ENCODE measurements around the gene BICRA. TPM values are rescaled to one million over a fixed set of nuclear protein-coding genes. Genes with fewer than 3 reads are reported as not detected.
"Not testable (repeated sequence)": the region's sequence is repeated elsewhere in the genome, so short reads cannot be mapped to it uniquely, and the experiment has no call there.

BICRA gene
- polyA plus RNA-seq, 1 donor (not counting 4 experiments of a cell fraction or from before 2014, with no cell fraction given), result 0.42 TPM

- Histone ChIP-seq H4K20me1 (ENCODE audit: control insufficient read depth, extremely low read depth, insufficient read depth, low read length) (peaks cover 10% of the 10 kb centered on the region), H3K36me3 (ENCODE audit: control insufficient read depth in 2 of 2, extremely low read depth in 1 of 2, insufficient read depth in 2 of 2, low read length in 2 of 2) (peaks cover 0 to 4% of the 10 kb centered on the region in 2 experiments)
Observed at GRCh38 chr19:47663435-47663910, 54.5 kb downstream of the BICRA start.

GRCh38 chr19:47663911-47664771, 55.2 kb downstream of the BICRA start:
- Histone ChIP-seq H3K9me1 (ENCODE audit: control insufficient read depth, extremely low read depth, insufficient read depth, low read length) (peaks cover 4% of the 10 kb centered on the region), H3K27me3 (ENCODE audit: control insufficient read depth, extremely low read depth, insufficient read depth, low read length) (no peaks in the 10 kb centered on the region), H3K27ac (ENCODE audit: control insufficient read depth, insufficient read depth, low read length) (peak overlapping the region; percentile 94), H3K4me3 (ENCODE audit: control insufficient read depth in 2 of 3, extremely low read depth in 1 of 3, insufficient read depth in 2 of 3, low read depth in 1 of 3, low read length in 3 of 3) (peak overlapping the region in 2 of 3 experiments; percentile 43 to 52), H2AFZ (ENCODE audit: control insufficient read depth, low read length) (no peak overlapping the region), H3K79me2 (ENCODE audit: control insufficient read depth, insufficient read depth, low read length) (peaks cover 43% of the 10 kb centered on the region), H3K4me1 (ENCODE audit: control insufficient read depth, extremely low read depth, insufficient read depth, low read length) (peaks cover 52% of the 10 kb centered on the region), H4K20me1 (ENCODE audit: control insufficient read depth, extremely low read depth, insufficient read depth, low read length) (peaks cover 10% of the 10 kb centered on the region), H3K9ac (ENCODE audit: control insufficient read depth, extremely low read depth, insufficient read depth, low read length) (peak overlapping the region; percentile 71), H3K9me3 (ENCODE audit: control insufficient read depth, low read depth, low read length) (no peaks in the 10 kb centered on the region), H3K4me2 (ENCODE audit: control insufficient read depth, extremely low read depth, insufficient read depth, low read depth, low read length) (peak overlapping the region; percentile 85), H3K36me3 (ENCODE audit: control insufficient read depth in 2 of 2, extremely low read depth in 1 of 2, insufficient read depth in 2 of 2, low read length in 2 of 2) (peaks cover 0 to 4% of the 10 kb centered on the region in 2 experiments)
- dilution Hi-C loops (cut with MboI; ENCODE audit: extremely low pct_ligation_motif_present, low sequenced_read_pairs), result no loop called here
- no peak for TF ChIP-seq CTCF (optimal IDR thresholded peaks at IDR 0.05 in 1 of 3, IDR thresholded peaks at IDR 0.05 in 1 of 3, conservative IDR thresholded peaks at IDR 0.05 in 1 of 3; ENCODE audit: extremely low read depth in 1 of 3, insufficient read depth in 2 of 3, low read length in 3 of 3)
- TF ChIP-seq EZH2 (IDR thresholded peaks at IDR 0.05; ENCODE audit: low read length), result no peak
- FAIRE-seq (peak; percentile 85), DNase-seq (ENCODE audit: low read depth, low spot score) (no peak)

More at GRCh38 chr19:47663435-47663910, 54.5 kb downstream of the BICRA start:
- Histone ChIP-seq H3K9me3 (ENCODE audit: control insufficient read depth, low read depth, low read length) (no peaks in the 10 kb centered on the region), H3K9me1 (ENCODE audit: control insufficient read depth, extremely low read depth, insufficient read depth, low read length) (peaks cover 4% of the 10 kb centered on the region), H3K4me3 (ENCODE audit: control insufficient read depth in 2 of 3, extremely low read depth in 1 of 3, insufficient read depth in 2 of 3, low read depth in 1 of 3, low read length in 3 of 3) (peak overlapping the region in 2 of 3 experiments; percentile 43 to 52), H3K27me3 (ENCODE audit: control insufficient read depth, extremely low read depth, insufficient read depth, low read length) (no peaks in the 10 kb centered on the region), H3K4me1 (ENCODE audit: control insufficient read depth, extremely low read depth, insufficient read depth, low read length) (peaks cover 52% of the 10 kb centered on the region), H3K9ac (ENCODE audit: control insufficient read depth, extremely low read depth, insufficient read depth, low read length) (peak overlapping the region; percentile 71), H3K4me2 (ENCODE audit: control insufficient read depth, extremely low read depth, insufficient read depth, low read depth, low read length) (peak overlapping the region; percentile 85), H2AFZ (ENCODE audit: control insufficient read depth, low read length) (no peak overlapping the region), H3K27ac (ENCODE audit: control insufficient read depth, insufficient read depth, low read length) (peak overlapping the region; percentile 94), H3K79me2 (ENCODE audit: control insufficient read depth, insufficient read depth, low read length) (peaks cover 42% of the 10 kb centered on the region)
- no peak for TF ChIP-seq CTCF (optimal IDR thresholded peaks at IDR 0.05 in 1 of 3, IDR thresholded peaks at IDR 0.05 in 1 of 3, conservative IDR thresholded peaks at IDR 0.05 in 1 of 3; ENCODE audit: extremely low read depth in 1 of 3, insufficient read depth in 2 of 3, low read length in 3 of 3)
- no peak for TF ChIP-seq EZH2 (IDR thresholded peaks at IDR 0.05; ENCODE audit: low read length)
- dilution Hi-C loops (cut with MboI; ENCODE audit: extremely low pct_ligation_motif_present, low sequenced_read_pairs), result no loop called here
- no peak for DNase-seq (ENCODE audit: low read depth, low spot score)
- FAIRE-seq, result peak; percentile 75

- DNase-seq (ENCODE audit: low read depth, low spot score); H4K20me1 ChIP-seq (ENCODE audit: control insufficient read depth, extremely low read depth, insufficient read depth, low read length); H3K9ac ChIP-seq (ENCODE audit: control insufficient read depth, extremely low read depth, insufficient read depth, low read length); dilution Hi-C loops (cut with MboI; ENCODE audit: extremely low pct_ligation_motif_present, low sequenced_read_pairs); H3K27ac ChIP-seq (ENCODE audit: control insufficient read depth, insufficient read depth, low read length); H3K4me3 ChIP-seq (ENCODE audit: control insufficient read depth in 2 of 3, extremely low read depth in 1 of 3, insufficient read depth in 2 of 3, low read depth in 1 of 3, low read length in 3 of 3); FAIRE-seq; H3K4me2 ChIP-seq (ENCODE audit: control insufficient read depth, extremely low read depth, insufficient read depth, low read depth, low read length); H3K9me3 ChIP-seq (ENCODE audit: control insufficient read depth, low read depth, low read length); H2AFZ ChIP-seq (ENCODE audit: control insufficient read depth, low read length); H3K27me3 ChIP-seq (ENCODE audit: control insufficient read depth, extremely low read depth, insufficient read depth, low read length); H3K9me1 ChIP-seq (ENCODE audit: control insufficient read depth, extremely low read depth, insufficient read depth, low read length): not testable (repeated sequence)
- Histone ChIP-seq H3K4me1 (ENCODE audit: control insufficient read depth, extremely low read depth, insufficient read depth, low read length) (peaks cover 33% of the 10 kb centered on the region), H3K36me3 (ENCODE audit: control insufficient read depth in 2 of 2, extremely low read depth in 1 of 2, insufficient read depth in 2 of 2, low read length in 2 of 2) (peaks cover 0 to 14% of the 10 kb centered on the region in 2 experiments), H3K79me2 (ENCODE audit: control insufficient read depth, insufficient read depth, low read length) (peaks cover 21% of the 10 kb centered on the region)
Observed at GRCh38 chr19:47668556-47668955, 59.6 kb downstream of the BICRA start.

All from keratinocyte (primary cell).